ENCODE results near the gene SREBF2.
"Not testable (repeated sequence)": the region's sequence is repeated elsewhere in the genome, so short reads cannot be mapped to it uniquely, and the experiment has no call there.

Gene SREBF2

DNA sequence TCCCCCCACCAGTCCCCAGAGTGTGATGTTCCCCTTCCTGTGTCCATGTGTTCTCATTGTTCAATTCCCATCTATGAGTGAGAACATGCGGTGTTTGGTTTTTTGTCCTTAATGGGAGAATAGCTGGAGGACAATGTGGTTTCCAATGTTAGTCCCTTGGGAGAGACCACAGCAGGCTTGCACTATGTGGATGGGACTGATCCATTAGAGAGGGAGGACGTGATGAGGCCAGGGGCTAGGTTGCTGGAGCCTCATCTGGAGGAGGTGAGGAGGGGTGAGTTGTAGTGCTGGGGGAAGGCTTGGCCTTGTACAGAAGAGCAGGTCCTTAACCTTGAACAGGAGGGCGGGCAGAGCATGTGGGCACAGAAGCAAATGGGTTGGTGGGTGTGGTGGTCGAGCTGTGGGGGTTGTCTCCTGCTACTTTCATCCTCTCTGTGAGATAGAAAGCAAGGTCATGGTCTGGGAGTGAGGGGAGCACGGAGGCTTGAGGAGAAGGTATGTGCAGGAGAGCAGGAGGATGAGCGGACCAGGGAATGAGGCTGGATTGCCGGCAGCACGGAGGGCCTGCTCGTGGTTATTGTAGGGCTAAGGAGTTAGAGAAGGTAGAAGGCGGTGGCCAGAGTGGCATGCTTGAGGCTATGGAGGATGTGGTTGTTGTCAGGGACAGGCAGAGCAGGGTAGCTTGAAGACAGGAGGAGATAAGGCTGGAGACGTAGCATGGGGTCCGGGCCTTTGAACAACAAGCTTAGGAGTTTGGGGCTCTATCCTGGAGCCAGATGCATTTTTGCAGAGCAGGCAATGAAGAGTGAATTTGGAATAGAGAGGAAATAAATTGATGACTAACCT lies 11.2 kb upstream of the SREBF2 start:
- DNase-seq (ENCODE audit: low spot score): no peak

GRCh38 chr22:41822317-41823057 lies 10.4 kb upstream of the SREBF2 start:
- no peak for DNase-seq (ENCODE audit: low spot score)

DNA sequence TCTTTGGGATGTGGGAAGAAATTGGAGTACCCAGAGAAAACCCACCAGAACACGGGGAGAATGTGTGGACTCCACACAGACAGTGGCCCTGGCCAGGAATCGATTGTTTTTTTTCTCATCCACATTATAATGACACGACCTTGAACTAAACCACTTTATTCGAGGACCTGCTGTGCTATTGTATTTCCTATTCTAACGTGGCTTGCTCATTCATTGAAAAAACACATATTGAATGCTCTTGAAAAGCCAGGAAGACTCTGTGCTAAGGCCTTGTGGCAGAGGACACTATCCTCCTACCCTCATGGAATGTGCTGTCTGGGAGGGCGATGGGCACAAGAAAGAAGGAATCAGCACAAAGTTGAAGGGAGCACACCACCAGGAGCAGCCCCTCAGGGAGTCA lies 9.1 kb upstream of the SREBF2 start:
- DNase-seq (ENCODE audit: low spot score): no peak

- no peak for DNase-seq (ENCODE audit: low spot score)
Measured at GRCh38 chr22:41825376-41825775, 7.5 kb upstream of the SREBF2 start.

- no peak for DNase-seq (ENCODE audit: low spot score)
Measured at GRCh38 chr22:41826021-41826420, 6.9 kb upstream of the SREBF2 start.

GRCh38 chr22:41826430-41827383 lies 6.2 kb upstream of the SREBF2 start:
- no peak for DNase-seq (ENCODE audit: low spot score)

GRCh38 chr22:41827671-41828070 lies 5.2 kb upstream of the SREBF2 start:
- no peak for DNase-seq (ENCODE audit: low spot score)

DNA sequence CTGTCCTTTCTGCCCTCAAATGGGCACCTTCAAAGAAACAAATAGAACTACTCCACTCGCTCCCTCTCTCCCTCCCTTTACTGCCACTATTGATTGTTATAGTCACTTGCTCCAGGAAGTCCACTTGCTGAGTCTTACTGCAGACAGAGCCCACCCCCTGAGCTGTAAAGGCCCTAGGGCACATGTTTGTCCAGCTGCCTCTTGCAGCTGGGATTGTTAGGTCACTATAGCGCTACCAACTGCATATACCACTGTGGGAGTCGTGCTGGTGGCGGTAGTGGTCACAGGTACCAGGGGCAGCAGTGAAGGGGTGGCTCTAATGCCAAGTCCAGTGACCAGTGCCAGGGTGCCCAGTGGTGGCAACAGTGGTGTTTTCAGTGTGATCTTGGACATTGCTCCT lies 4.4 kb upstream of the SREBF2 start:
- DNase-seq (ENCODE audit: low spot score): no peak

DNA sequence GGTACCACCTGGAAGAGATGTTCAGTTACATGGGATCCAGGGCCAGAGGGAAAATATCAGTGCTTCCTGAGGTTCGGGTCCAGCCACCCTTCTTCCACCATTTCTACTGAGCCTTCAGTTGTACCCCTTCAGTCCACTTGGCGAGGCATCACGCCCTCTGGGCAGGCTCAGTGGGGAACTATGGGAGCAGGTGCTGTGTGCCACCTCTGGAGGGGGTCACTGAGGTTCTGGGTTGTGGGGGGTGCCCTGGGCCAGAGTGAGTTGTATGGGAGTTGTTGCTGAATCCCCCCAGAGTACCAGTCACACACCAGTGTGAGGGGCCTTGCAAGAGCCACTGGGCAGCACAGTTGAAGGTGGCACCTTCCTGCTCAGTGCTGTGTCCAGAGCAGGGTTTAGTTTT lies 2.7 kb upstream of the SREBF2 start:
- no peak for DNase-seq (ENCODE audit: low spot score)

- no peak for DNase-seq (ENCODE audit: low spot score)
Measured at GRCh38 chr22:41831383-41831782, 1.5 kb upstream of the SREBF2 start.

GRCh38 chr22:41831828-41832552 lies 915 bp upstream of the SREBF2 start:
- peak; percentile 36 for DNase-seq (ENCODE audit: low spot score)

DNA sequence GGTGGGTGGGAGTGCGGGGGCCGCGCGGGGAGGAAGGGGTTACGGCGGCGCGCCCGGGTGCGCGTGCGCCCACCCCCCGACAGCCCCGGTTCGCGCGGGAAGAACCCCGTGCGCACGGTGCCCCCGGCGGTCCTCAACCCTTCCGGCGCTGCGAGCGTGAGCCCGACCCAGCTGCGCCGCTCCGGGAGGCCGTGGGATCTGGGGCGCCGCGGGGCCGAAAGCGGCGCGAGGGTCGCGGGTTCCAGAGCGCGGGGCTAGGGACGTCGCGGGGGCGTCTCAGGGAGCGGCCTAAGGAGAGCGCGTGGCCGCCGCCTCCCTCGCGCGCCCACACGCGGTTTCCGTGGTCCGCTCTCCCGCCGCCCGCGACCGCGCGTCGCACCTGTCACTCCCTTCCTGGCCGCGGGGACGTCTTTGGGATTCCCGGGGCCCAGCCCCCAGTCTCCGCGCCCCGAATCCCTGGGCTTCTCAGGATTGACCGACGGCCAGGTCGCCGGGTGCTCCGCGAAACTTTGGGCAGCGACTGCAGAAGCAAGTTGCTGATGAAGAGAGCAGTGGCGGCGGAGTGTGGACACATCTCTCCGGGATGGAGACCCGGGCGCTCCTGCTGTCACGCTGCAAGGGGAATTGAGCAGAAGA lies 582 bp downstream of the SREBF2 start:
- DNase-seq (ENCODE audit: low spot score): peak; percentile 48

- no peak for DNase-seq (ENCODE audit: low spot score)
Measured at GRCh38 chr22:41834005-41834944, 1.4 kb downstream of the SREBF2 start.

- DNase-seq (ENCODE audit: low spot score): not testable (repeated sequence)
Measured at GRCh38 chr22:41835462-41835861, 2.6 kb downstream of the SREBF2 start.

GRCh38 chr22:41836551-41836950 lies 3.6 kb downstream of the SREBF2 start:
- no peak for DNase-seq (ENCODE audit: low spot score)

GRCh38 chr22:41838842-41839618 lies 6.1 kb downstream of the SREBF2 start:
- no peak for DNase-seq (ENCODE audit: low spot score)

GRCh38 chr22:41840216-41840615 lies 7.3 kb downstream of the SREBF2 start:
- DNase-seq (ENCODE audit: low spot score): no peak

DNA sequence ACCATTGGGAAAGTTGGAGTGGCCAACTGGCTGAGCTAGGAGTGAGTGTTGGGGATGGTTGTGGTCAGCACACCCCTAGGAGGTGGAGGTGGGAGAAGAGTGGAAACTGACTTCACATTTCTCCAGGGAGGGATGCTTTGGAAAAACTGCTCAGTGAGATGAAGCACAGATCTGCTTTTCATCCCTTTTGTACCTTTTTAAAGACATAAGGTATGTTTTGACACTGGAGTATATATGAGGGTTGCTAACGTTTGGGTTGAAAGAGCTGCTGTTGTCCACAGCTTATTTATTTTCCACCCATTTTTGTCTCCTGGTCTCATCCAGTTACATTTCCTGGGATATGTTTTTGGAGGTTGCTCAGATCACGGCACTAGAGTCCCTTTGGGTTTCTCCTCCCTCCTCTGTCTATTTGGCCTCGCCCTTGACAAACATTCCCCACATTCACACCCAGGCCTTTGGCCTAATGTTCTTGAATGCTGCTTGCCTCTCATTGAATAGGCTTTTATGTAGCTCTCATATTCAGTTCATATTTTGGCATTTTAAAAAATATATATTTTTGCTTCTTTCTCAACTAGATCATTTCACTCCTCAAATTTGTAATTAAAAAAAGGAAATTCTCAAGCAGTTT lies 8.3 kb downstream of the SREBF2 start:
- DNase-seq (ENCODE audit: low spot score): no peak

All from putamen (tissue), 1 donor.